Peyer's patch (tissue), 4 donors: ENCODE data around the gene ABHD17B.

Experiments
- POLR2A ChIP-seq, 2 donors: fragments of 450-650 bp; IDR thresholded peaks; one replicate each; pipeline ENCODE4 v1.5.1; 2017; ENCODE audit warnings: antibody characterized with exemption in 2 of 2, mild to moderate bottlenecking in 2 of 2, moderate library complexity in 2 of 2
- TF ChIP-seq, protein P1 (sequence below), 6 experiments: fragments of 450-650 bp in 4 of 6; fragments of 200-600 bp in 2 of 6; sonication (generic) in 1 of 6; IDR thresholded peaks; one replicate each; pipeline ENCODE4 v1.5.1; 2017 to 2019; ENCODE audit warnings: antibody characterized with exemption in 6 of 6, mild to moderate bottlenecking in 3 of 6, moderate library complexity in 1 of 6

- TF ChIP-seq, protein P1, sequence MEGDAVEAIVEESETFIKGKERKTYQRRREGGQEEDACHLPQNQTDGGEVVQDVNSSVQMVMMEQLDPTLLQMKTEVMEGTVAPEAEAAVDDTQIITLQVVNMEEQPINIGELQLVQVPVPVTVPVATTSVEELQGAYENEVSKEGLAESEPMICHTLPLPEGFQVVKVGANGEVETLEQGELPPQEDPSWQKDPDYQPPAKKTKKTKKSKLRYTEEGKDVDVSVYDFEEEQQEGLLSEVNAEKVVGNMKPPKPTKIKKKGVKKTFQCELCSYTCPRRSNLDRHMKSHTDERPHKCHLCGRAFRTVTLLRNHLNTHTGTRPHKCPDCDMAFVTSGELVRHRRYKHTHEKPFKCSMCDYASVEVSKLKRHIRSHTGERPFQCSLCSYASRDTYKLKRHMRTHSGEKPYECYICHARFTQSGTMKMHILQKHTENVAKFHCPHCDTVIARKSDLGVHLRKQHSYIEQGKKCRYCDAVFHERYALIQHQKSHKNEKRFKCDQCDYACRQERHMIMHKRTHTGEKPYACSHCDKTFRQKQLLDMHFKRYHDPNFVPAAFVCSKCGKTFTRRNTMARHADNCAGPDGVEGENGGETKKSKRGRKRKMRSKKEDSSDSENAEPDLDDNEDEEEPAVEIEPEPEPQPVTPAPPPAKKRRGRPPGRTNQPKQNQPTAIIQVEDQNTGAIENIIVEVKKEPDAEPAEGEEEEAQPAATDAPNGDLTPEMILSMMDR (IDR thresholded peaks at IDR 0.05): no peak
- TF ChIP-seq POLR2A (IDR thresholded peaks at IDR 0.05): no peak
Observed at GRCh38 chr9:71928806-71929205, 17.8 kb upstream of the ABHD17B start.
